Measurements from ENCODE around the gene PTPRN2.

The PTPRN2 gene

GRCh38 chr7:158602905-158603772 is 15.5 kb upstream of the PTPRN2 start:
- no peak for DNase-seq

GRCh38 chr7:158602041-158602440 is 14.4 kb upstream of the PTPRN2 start:
- no peak for DNase-seq

GRCh38 chr7:158601090-158601489 is 13.5 kb upstream of the PTPRN2 start:
- no peak for DNase-seq

- no peak for DNase-seq
Measured at GRCh38 chr7:158596745-158597144, 9.1 kb upstream of the PTPRN2 start.

- no peak for DNase-seq
Measured at GRCh38 chr7:158596309-158596708, 8.7 kb upstream of the PTPRN2 start.

GRCh38 chr7:158595068-158595467 is 7.4 kb upstream of the PTPRN2 start:
- peak in 1 of 2 donors; percentile 9 for DNase-seq

DNA sequence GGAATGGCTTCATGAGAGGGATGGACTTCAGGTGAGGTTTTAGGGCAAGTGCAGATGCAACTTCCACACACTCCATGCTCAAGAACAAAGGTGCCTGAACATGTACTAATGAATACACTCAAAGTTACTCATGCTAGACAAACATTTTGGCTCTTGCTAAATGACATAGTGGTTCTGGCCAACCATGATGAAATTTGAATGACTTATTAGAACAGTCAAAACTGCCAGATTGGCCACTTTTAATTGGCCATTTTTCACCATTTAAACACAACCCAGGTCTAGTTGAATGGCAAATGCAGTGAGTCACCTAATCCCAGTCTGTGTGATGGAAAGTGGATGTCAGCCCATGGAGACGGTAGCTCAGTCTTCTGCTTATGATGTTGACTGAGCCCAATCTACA is 4.9 kb upstream of the PTPRN2 start:
- no peak for DNase-seq

GRCh38 chr7:158591944-158592343 is 4.3 kb upstream of the PTPRN2 start:
- DNase-seq = no peak

DNA sequence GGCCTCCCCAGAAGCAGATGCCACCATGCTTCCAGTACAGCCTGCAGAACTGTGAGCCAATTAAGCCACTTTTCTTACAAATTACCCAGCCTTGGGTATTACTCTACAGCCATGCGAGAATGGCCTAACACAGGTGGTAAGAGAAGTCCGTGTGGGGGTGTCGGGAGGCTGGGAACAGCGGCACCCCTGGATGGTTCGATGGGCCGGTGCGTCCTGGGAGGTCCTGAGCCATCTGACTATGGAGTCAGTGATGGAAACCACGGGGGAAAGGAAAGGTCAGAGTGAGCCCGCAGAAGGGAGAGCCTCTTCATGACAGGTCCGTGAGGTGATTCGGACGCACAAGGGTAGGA is 2.5 kb upstream of the PTPRN2 start:
- DNase-seq = no peak

GRCh38 chr7:158589653-158590052 is 2.0 kb upstream of the PTPRN2 start:
- no peak for DNase-seq

DNA sequence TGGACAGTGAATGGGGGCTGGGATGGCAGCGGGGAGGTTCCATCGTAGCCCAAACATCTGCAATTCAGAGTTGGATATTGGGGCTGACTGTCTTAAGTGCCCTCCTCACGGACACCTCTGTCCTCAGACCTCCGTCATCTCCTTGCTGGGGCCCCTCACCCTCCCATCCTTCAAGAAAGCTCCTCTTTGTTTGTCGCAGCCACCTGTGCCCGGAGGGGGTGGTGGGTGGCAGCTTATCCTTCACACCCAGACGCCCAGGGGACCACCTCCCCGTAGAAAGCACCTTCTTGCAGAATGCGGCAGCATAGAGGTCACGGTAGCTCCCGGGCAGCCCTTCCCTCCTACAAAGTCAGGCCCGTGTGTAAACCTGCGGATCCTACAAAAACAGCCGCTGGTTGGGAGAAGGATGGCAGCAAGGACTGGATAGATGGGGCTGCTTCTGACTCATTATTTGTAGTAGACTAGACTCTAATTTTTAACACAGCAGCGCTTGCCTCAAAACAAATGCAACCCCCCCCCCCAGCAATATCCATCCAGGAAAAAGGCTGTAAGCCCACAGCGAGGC is 1.3 kb upstream of the PTPRN2 start:
- DNase-seq = no peak

DNA sequence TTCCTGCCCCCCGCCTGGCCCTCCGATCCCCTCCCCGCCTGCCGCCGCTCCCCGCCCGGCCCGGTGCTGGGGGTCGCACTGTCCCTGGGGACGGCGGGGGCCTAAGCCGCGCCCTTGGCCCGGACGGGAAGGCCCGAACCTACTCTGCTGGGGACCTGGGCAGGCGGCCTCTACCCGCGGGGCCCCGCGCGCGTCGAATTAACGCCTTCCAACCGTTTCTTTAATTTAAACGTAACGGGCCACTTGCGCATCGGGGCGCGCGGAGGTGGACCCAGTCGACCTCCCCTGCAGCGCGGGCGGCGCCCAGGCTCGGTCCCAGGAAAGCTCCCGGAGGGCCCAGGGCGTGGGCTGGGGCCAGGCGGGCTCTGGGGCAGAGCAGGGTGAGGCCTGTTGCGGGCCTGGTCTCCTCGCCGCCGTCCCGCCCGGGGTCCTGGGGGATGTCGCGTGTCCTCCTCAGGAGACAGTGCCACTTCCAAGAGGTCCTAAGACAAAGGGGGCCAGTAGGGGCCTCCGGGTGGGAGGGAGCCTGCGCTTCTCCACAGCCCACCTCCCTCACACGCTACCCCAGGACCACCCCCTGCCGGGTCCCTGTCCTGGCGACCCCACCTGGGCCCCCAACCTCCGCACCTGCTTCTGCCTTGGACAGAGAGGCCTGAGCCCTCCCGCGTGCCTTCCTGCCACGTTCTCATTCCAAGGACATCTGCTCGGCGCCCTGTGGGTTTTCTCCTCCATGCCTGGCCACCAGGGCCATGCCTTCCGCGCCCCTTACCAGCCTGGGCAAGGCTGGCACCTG is 658 bp upstream of the PTPRN2 start:
- DNase-seq = no peak

DNA sequence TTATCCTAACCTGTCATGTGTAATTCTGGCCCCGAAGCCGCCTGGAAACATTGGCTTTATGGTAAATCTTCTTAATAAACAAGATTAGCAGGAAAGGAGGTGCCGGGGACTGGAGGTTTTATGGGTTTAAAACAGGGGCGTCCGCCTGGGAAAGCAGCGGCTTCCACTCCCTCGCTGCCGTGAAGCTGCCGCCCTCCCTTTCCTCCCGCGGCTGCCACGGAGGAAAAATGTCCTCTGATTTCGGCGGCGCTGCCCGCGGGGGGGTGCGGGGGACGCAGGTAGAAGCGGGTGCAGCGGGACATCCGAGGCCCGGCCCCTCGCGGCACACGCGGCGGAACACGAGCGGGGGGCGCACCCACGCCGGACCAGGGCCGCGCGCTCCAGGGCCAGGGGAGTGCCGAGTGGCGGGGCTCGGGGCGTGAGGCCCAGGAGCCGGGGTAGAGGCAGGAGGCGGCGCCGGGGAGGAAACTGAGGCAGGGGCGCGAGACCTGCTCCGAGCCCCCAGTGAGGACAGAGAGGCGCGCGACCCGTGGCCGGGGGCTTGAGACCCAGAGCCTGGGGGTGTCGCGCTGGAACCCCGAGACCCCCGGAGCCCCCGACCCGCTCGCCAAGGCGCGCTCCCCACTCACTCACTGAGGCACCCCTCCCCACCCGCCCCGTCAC is 993 bp downstream of the PTPRN2 start:
- DNase-seq = no peak

GRCh38 chr7:158585721-158586498 is 1.7 kb downstream of the PTPRN2 start:
- no peak for DNase-seq

- DNase-seq = no peak
Measured at GRCh38 chr7:158584407-158584806, 3.2 kb downstream of the PTPRN2 start.

GRCh38 chr7:158583810-158584209 is 3.8 kb downstream of the PTPRN2 start:
- no peak for DNase-seq

DNA sequence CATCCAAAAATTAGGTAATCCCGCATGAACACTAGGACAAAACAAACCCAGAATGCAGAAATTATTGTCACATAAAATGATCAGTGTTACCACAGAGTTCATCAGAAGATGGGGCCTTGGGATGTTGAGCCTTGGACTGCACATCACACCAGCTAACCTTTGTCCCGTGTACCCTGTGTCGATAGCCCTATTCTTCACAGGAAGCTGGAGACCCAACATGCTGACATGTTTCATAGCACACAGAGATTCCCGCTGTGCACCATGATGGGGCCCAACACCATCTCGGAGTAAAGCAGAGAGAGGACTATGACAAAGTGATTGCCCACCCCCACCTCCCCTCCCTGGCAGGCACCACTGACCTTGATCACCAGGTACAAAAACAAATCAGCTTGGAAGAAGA is 4.5 kb downstream of the PTPRN2 start:
- DNase-seq = no peak

DNA sequence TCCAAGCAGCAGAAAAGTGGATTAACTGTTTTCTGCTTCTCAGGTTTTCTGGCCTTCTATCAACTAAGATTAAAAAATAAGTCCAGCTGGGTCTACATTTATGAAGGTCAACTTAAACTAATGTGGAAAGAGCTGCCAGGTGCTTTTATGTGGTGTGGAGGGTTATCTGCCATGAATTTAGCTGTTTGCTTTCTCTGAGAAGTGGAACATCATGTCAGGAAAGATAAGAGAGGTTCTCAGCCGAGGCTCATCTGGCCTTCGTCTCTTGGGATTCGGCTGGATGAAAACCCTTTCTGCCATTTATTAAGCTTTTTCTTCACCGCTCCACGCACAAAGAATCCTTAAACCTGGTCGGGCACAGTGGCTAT is 5.5 kb downstream of the PTPRN2 start:
- DNase-seq = no peak

GRCh38 chr7:158581440-158582088 is 6.1 kb downstream of the PTPRN2 start:
- no peak for DNase-seq

- DNase-seq = no peak
Measured at GRCh38 chr7:158579662-158580646, 7.7 kb downstream of the PTPRN2 start.

Measured in inflammatory macrophage (primary cell).